PC-3 (cell line): ENCODE measurements around the gene STRBP.

Experiments
- EZH2 ChIP-seq: fragments of 300-600 bp; sonication (generic); IDR thresholded peaks from one replicate; pipeline ENCODE4 v1.6.1; 2017; ENCODE audit warnings: antibody characterized with exemption, mild to moderate bottlenecking, low read length; ENCODE audit not compliant: unreplicated experiment
- EZH2phosphoT487 ChIP-seq: fragments of 300-600 bp; sonication (generic); IDR thresholded peaks from 2 replicates; pipeline ENCODE4 v1.6.1; 2018; ENCODE audit warnings: mild to moderate bottlenecking, antibody characterized with exemption, low read length, borderline replicate concordance
- TF ChIP-seq, protein P1 (sequence below): fragments of 300-600 bp; sonication (generic); conservative IDR thresholded peaks from 2 replicates; pipeline ENCODE4 v1.5.1; 2017; ENCODE audit warnings: antibody characterized with exemption, low read depth, mild to moderate bottlenecking, low read length

DNA sequence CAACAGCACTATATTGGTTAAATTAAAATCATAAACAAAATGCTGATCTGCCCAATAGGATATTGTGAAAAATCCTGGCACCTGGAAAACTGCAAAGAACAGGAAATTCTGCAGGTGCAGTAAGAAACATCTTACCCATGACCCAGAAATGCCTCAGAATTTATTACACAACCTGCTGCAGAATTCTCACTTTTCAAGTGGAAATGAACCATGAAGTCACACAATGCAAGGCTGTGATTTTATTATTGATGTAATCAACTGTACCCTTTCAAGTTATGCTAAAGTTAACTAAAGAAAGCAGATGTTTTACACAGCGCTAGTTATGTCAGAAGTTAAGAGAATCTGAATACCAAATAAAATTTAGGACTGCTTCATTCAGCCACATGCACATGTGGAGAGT lies 6.0 kb downstream of the STRBP start:
- TF ChIP-seq, protein P1, sequence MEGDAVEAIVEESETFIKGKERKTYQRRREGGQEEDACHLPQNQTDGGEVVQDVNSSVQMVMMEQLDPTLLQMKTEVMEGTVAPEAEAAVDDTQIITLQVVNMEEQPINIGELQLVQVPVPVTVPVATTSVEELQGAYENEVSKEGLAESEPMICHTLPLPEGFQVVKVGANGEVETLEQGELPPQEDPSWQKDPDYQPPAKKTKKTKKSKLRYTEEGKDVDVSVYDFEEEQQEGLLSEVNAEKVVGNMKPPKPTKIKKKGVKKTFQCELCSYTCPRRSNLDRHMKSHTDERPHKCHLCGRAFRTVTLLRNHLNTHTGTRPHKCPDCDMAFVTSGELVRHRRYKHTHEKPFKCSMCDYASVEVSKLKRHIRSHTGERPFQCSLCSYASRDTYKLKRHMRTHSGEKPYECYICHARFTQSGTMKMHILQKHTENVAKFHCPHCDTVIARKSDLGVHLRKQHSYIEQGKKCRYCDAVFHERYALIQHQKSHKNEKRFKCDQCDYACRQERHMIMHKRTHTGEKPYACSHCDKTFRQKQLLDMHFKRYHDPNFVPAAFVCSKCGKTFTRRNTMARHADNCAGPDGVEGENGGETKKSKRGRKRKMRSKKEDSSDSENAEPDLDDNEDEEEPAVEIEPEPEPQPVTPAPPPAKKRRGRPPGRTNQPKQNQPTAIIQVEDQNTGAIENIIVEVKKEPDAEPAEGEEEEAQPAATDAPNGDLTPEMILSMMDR: no peak
- no peak for TF ChIP-seq EZH2phosphoT487
- no peak for TF ChIP-seq EZH2
